ENCODE results near the gene USE1. TPM values are rescaled to one million over a fixed set of nuclear protein-coding genes. Genes with fewer than 3 reads are reported as not detected.

USE1 gene
- polyA plus RNA-seq, 2 donors = 32.8 to 37.7 TPM

DNA sequence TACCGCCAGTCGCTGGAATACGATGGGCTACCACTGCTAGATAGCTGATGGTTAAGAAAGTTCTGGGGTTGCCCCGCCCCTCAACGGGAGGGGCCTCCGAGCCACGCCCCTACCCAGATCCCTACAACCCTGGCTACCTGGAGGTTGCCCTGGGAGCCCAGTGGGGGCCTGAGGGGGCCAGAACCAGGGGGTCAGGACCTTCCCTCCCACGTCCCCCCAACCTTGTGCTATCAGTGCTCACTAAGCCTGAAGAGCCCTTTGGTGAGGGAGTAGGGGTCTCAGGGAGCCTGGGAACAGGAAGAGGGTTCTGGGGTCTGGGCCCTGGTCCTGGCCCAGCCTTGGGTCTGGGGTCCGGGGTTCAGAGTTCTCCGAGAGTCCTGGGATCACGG, 19.7 kb downstream of the USE1 start:
- Histone ChIP-seq H3K4me3 (ENCODE audit: low read depth in 1 of 2, low read length in 2 of 2) (peak overlapping the region; percentile 28 to 58), H3K4me1 (ENCODE audit: control insufficient read depth in 2 of 2, insufficient read depth in 2 of 2, low read length in 1 of 2) (peaks cover 7 to 9% of the 10 kb centered on the region in 2 donors)
- 28 to 37% methylated on average over 10 to 11 of the region's 11 CpGs for WGBS, 2 donors

DNA sequence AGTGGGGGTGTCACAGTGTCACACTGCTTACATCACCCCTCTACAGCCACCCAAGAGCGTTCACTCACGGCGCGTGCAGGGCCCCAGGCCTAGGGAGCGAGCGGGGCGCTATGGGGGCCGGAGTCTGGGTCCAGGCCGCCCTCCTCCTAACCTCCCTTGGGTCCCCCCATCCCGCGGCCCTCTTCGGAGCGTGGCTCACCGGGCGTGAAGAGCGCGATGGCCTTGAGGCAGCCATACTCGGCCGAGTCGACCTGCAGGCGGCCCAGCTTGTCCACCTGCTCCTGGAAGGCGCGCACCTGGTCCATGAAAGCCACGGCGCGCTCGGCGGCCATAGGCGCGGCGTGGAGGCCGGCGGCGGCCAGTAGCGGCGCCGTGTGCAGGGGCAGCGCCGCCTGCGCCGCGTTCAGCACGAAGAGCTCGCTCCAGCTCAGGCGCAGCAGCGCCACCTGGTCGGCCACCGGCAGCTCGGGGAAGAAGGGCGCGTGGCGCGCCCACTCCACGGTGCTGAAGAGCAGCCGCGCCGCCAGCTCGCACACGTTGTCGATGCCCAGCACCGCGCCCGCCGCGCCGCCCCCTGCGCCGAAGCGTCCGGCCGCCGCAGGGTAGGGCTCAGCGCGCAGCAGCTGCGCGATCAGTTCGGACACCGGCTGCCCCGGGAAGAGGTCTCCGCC, 20.3 kb downstream of the USE1 start:
- 7 to 9% methylated on average over 56 to 80 of the region's 80 CpGs for WGBS, 2 donors
- Histone ChIP-seq H3K36me3 (ENCODE audit: control insufficient read depth in 2 of 2, insufficient read depth in 2 of 2, low read length in 1 of 2) (peaks cover 7 to 25% of the 10 kb centered on the region in 2 donors), H3K4me1 (ENCODE audit: control insufficient read depth in 2 of 2, insufficient read depth in 2 of 2, low read length in 1 of 2) (peaks cover 7 to 9% of the 10 kb centered on the region in 2 donors), H3K27me3 (ENCODE audit: control insufficient read depth in 1 of 2, insufficient read depth in 2 of 2, low read length in 2 of 2) (no peaks in the 10 kb centered on the region), H3K27ac (ENCODE audit: low read depth in 2 of 2, low read length in 1 of 2) (peak overlapping the region; percentile 60 to 66), H3K9me3 (ENCODE audit: control insufficient read depth in 2 of 2, insufficient read depth in 1 of 2, low read depth in 1 of 2, low read length in 1 of 2) (no peaks in the 10 kb centered on the region), H3K4me3 (ENCODE audit: low read depth in 1 of 2, low read length in 2 of 2) (peak overlapping the region; percentile 28 to 58)

More for the DNA sequence above, 19.7 kb downstream of the USE1 start:
- Histone ChIP-seq H3K27me3 (ENCODE audit: control insufficient read depth in 1 of 2, insufficient read depth in 2 of 2, low read length in 2 of 2) (no peaks in the 10 kb centered on the region), H3K36me3 (ENCODE audit: control insufficient read depth in 2 of 2, insufficient read depth in 2 of 2, low read length in 1 of 2) (peaks cover 5 to 28% of the 10 kb centered on the region in 2 donors), H3K27ac (ENCODE audit: low read depth in 2 of 2, low read length in 1 of 2) (peak overlapping the region; percentile 60 to 66), H3K9me3 (ENCODE audit: control insufficient read depth in 2 of 2, insufficient read depth in 1 of 2, low read depth in 1 of 2, low read length in 1 of 2) (no peaks in the 10 kb centered on the region)

GRCh38 chr19:17235971-17236777, 21.0 kb downstream of the USE1 start:
- Histone ChIP-seq H3K9me3 (ENCODE audit: control insufficient read depth in 2 of 2, insufficient read depth in 1 of 2, low read depth in 1 of 2, low read length in 1 of 2) (no peaks in the 10 kb centered on the region), H3K4me1 (ENCODE audit: control insufficient read depth in 2 of 2, insufficient read depth in 2 of 2, low read length in 1 of 2) (peaks cover 7 to 9% of the 10 kb centered on the region in 2 donors), H3K36me3 (ENCODE audit: control insufficient read depth in 2 of 2, insufficient read depth in 2 of 2, low read length in 1 of 2) (peaks cover 4 to 26% of the 10 kb centered on the region in 2 donors), H3K4me3 (ENCODE audit: low read depth in 1 of 2, low read length in 2 of 2) (peak overlapping the region; percentile 28 to 58), H3K27ac (ENCODE audit: low read depth in 2 of 2, low read length in 1 of 2) (peak overlapping the region; percentile 50 to 66), H3K27me3 (ENCODE audit: control insufficient read depth in 1 of 2, insufficient read depth in 2 of 2, low read length in 2 of 2) (no peaks in the 10 kb centered on the region)
- WGBS, 2 donors = 7 to 37% methylated on average over 4 to 23 of the region's 27 CpGs

DNA sequence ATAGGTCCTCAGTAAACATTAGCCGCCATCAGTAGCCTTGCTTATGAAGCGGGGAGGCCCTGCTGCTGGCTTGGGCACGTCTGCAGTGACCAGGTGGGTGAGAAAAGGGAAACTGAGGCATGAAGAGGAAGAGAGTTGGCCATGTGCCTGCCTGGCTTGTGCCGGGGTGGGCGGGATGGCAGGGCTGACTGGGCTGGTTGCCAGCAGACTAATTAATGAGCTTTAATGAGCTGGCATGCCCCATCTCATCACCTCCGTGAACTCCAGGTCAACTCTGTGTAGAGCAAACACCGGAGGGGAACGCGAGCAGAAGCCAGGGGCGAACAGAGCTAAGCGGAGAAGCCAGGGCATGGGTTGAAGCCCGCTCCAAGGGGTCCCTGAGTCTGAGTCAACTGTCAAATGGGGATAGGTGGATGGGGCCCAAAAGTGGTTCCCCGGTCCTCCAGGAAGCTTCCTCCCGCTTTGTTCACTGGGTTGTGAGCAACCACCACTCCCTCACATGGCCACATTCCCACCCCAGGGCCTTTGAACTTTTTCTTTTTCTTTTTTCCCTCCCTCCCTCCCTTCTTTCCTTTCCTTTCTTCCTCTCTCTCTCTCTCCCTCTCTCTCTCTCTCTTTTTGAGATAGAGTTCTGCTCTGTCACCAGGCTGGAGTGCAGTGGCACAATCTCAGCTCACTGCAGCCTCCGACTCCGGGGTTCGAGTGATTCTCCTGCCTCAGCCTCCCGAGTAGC, 21.8 kb downstream of the USE1 start:
- WGBS, 2 donors = 75 to 76% methylated on average over 18 of the region's 18 CpGs
- no peak overlapping the region for H3K4me3 ChIP-seq (ENCODE audit: low read depth in 1 of 2, low read length in 2 of 2)
- peaks cover 4 to 24% of the 10 kb centered on the region in 2 donors for H3K36me3 ChIP-seq (ENCODE audit: control insufficient read depth in 2 of 2, insufficient read depth in 2 of 2, low read length in 1 of 2)
- H3K27me3 ChIP-seq (ENCODE audit: control insufficient read depth in 1 of 2, insufficient read depth in 2 of 2, low read length in 2 of 2) = no peaks in the 10 kb centered on the region
- peaks cover 7 to 11% of the 10 kb centered on the region in 2 donors for H3K4me1 ChIP-seq (ENCODE audit: control insufficient read depth in 2 of 2, insufficient read depth in 2 of 2, low read length in 1 of 2)
- no peaks in the 10 kb centered on the region for H3K9me3 ChIP-seq (ENCODE audit: control insufficient read depth in 2 of 2, insufficient read depth in 1 of 2, low read depth in 1 of 2, low read length in 1 of 2)
- H3K27ac ChIP-seq (ENCODE audit: low read depth in 2 of 2, low read length in 1 of 2) = no peak overlapping the region

- H3K4me3 ChIP-seq (ENCODE audit: low read depth in 1 of 2, low read length in 2 of 2) = no peak overlapping the region
- H3K36me3 ChIP-seq (ENCODE audit: control insufficient read depth in 2 of 2, insufficient read depth in 2 of 2, low read length in 1 of 2) = peaks cover 4 to 18% of the 10 kb centered on the region in 2 donors
- no peak overlapping the region for H3K27ac ChIP-seq (ENCODE audit: low read depth in 2 of 2, low read length in 1 of 2)
- H3K9me3 ChIP-seq (ENCODE audit: control insufficient read depth in 2 of 2, insufficient read depth in 1 of 2, low read depth in 1 of 2, low read length in 1 of 2) = no peaks in the 10 kb centered on the region
- 88 to 94% methylated on average over 13 of the region's 13 CpGs for WGBS, 2 donors
- H3K27me3 ChIP-seq (ENCODE audit: control insufficient read depth in 1 of 2, insufficient read depth in 2 of 2, low read length in 2 of 2) = no peaks in the 10 kb centered on the region
- peaks cover 13 to 18% of the 10 kb centered on the region in 2 donors for H3K4me1 ChIP-seq (ENCODE audit: control insufficient read depth in 2 of 2, insufficient read depth in 2 of 2, low read length in 1 of 2)
Measured at GRCh38 chr19:17237747-17238706, 22.9 kb downstream of the USE1 start.

DNA sequence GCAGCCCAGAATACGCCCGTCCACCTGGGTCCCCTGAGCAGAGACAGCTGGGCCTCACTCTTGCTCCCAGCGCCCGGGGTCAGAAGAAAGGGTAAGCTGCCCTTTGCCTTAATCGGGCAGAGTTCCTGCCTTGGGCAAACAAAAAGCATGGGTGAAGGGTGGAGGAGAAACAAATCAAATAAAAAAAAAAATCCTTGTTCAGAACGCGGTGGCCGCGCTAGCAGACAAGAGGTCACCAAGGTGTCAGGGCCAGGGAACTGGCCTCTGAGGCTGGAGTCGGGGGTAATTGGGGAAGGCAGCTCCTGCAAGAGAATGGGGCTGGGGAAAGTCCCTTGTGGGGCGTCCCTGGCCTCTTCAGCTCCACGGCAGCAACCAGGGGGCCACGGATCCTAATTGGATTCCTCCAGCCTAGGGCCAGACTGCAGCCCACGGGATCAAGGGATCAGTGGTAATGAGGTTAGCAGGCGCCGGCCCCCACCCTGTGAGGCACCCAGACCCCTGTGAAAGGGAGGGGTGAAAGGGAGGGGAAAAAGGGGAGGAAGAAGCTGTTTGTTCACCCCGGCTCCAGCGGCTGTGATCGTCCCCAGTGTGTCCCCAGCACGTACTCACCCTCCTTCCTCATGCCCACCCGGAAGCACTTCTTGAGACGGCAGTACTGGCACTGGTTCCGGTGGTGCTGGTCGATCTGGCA, 25.1 kb downstream of the USE1 start:
- WGBS, 2 donors = 58 to 75% methylated on average over 24 of the region's 24 CpGs
- Histone ChIP-seq H3K4me1 (ENCODE audit: control insufficient read depth in 2 of 2, insufficient read depth in 2 of 2, low read length in 1 of 2) (peaks cover 15% of the 10 kb centered on the region in 2 donors), H3K36me3 (ENCODE audit: control insufficient read depth in 2 of 2, insufficient read depth in 2 of 2, low read length in 1 of 2) (peaks cover 4 to 18% of the 10 kb centered on the region in 2 donors), H3K4me3 (ENCODE audit: low read depth in 1 of 2, low read length in 2 of 2) (no peak overlapping the region), H3K27ac (ENCODE audit: low read depth in 2 of 2, low read length in 1 of 2) (peak overlapping the region in 1 of 2 donors; percentile 45), H3K27me3 (ENCODE audit: control insufficient read depth in 1 of 2, insufficient read depth in 2 of 2, low read length in 2 of 2) (no peaks in the 10 kb centered on the region), H3K9me3 (ENCODE audit: control insufficient read depth in 2 of 2, insufficient read depth in 1 of 2, low read depth in 1 of 2, low read length in 1 of 2) (no peaks in the 10 kb centered on the region)

- Histone ChIP-seq H3K27me3 (ENCODE audit: control insufficient read depth in 1 of 2, insufficient read depth in 2 of 2, low read length in 2 of 2) (no peaks in the 10 kb centered on the region), H3K4me1 (ENCODE audit: control insufficient read depth in 2 of 2, insufficient read depth in 2 of 2, low read length in 1 of 2) (peaks cover 14 to 15% of the 10 kb centered on the region in 2 donors), H3K27ac (ENCODE audit: low read depth in 2 of 2, low read length in 1 of 2) (peak overlapping the region in 1 of 2 donors; percentile 60), H3K36me3 (ENCODE audit: control insufficient read depth in 2 of 2, insufficient read depth in 2 of 2, low read length in 1 of 2) (peaks cover 4 to 18% of the 10 kb centered on the region in 2 donors), H3K4me3 (ENCODE audit: low read depth in 1 of 2, low read length in 2 of 2) (no peak overlapping the region), H3K9me3 (ENCODE audit: control insufficient read depth in 2 of 2, insufficient read depth in 1 of 2, low read depth in 1 of 2, low read length in 1 of 2) (no peaks in the 10 kb centered on the region)
- WGBS, 2 donors = 94 to 96% methylated on average over 6 of the region's 6 CpGs
Measured at GRCh38 chr19:17240826-17241399, 25.8 kb downstream of the USE1 start.

DNA sequence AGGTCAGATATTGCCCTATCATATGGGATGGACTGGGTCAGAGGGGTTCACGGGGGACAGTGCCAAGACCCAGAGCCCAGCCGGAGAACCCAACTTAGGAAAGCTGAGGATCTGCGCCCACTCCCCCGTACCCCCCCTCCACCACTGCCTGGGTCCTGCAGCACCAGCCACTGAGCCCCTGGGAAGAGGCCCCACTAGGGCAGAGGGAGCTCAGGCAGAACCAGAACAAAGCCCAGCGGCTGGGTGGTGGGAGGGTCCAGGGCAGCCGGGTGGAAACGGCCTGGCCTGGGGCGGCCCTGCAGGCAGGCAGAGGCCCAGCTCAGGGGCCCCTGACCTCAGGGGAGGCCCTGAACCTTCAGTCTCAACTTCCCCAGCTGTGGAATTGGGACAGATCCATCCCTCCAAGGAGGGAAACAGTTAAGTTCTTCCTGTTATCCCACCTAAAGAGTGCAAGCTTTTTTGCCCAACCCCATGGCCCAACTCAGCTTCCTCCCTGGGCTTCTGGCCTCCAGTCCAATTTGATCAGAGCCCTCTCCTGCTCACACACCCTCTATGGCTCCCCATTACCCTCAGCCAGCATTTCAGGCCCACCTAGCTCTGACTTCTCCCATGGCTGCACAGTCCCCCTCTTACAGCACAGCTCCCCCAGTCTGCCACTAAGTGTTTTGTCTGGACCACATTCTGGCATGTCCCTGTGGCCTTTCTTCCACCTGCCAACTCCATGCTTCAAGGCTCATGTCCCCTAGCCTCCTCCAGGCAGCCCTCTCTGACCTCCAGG, 27.5 kb downstream of the USE1 start:
- H3K27ac ChIP-seq (ENCODE audit: low read depth in 2 of 2, low read length in 1 of 2) = peak overlapping the region; percentile 83 to 95
- peak overlapping the region; percentile 91 to 94 for H3K4me3 ChIP-seq (ENCODE audit: low read depth in 1 of 2, low read length in 2 of 2)
- peaks cover 15% of the 10 kb centered on the region in 2 donors for H3K4me1 ChIP-seq (ENCODE audit: control insufficient read depth in 2 of 2, insufficient read depth in 2 of 2, low read length in 1 of 2)

More for the DNA sequence above, 27.5 kb downstream of the USE1 start:
- Histone ChIP-seq H3K9me3 (ENCODE audit: control insufficient read depth in 2 of 2, insufficient read depth in 1 of 2, low read depth in 1 of 2, low read length in 1 of 2) (no peaks in the 10 kb centered on the region), H3K27me3 (ENCODE audit: control insufficient read depth in 1 of 2, insufficient read depth in 2 of 2, low read length in 2 of 2) (no peaks in the 10 kb centered on the region), H3K36me3 (ENCODE audit: control insufficient read depth in 2 of 2, insufficient read depth in 2 of 2, low read length in 1 of 2) (peaks cover 4 to 12% of the 10 kb centered on the region in 2 donors)
- WGBS, 2 donors = 63 to 67% methylated on average over 8 of the region's 8 CpGs
